H9 (cell line): ENCODE measurements around the gene REV1. TPM values are rescaled to one million over a fixed set of nuclear protein-coding genes. Genes with fewer than 3 reads are reported as not detected.

Experiments
- DNase-seq: peaks from one replicate; pipeline ENCODE4 v3.0.0-alpha.2; 2017
- H2AFZ ChIP-seq: one replicate; pipeline ENCODE4 v1.6.1; 2013; ENCODE audit warnings: mild to moderate bottlenecking, low read length, control low read depth, moderate library complexity
- H2AK5ac ChIP-seq: 2 replicates; pipeline ENCODE4 v1.6.1; 2013; ENCODE audit warnings: low read length, control low read depth, mixed read lengths; ENCODE audit not compliant: insufficient read length
- H2BK120ac ChIP-seq: one replicate; pipeline ENCODE4 v1.6.1; 2013; ENCODE audit warnings: low read depth, mild to moderate bottlenecking, low read length, control low read depth, inconsistent platforms; ENCODE audit not compliant: poor library complexity, severe bottlenecking
- H2BK12ac ChIP-seq: 2 replicates; pipeline ENCODE4 v1.6.1; 2013; ENCODE audit warnings: low read length, control low read depth, mixed read lengths, low read depth; ENCODE audit not compliant: insufficient read length
- H2BK15ac ChIP-seq: 2 replicates; pipeline ENCODE4 v1.6.1; 2013; ENCODE audit warnings: low read depth, low read length, control low read depth
- H2BK20ac ChIP-seq: one replicate; pipeline ENCODE4 v1.6.1; 2013; ENCODE audit warnings: low read depth, mild to moderate bottlenecking, low read length, control low read depth, inconsistent platforms; ENCODE audit not compliant: poor library complexity, severe bottlenecking
- H2BK5ac ChIP-seq: 2 replicates; pipeline ENCODE4 v1.6.1; 2013; ENCODE audit warnings: low read length, control low read depth, mixed read lengths; ENCODE audit not compliant: insufficient read length
- H3K14ac ChIP-seq: 2 replicates; pipeline ENCODE4 v1.6.1; 2013; ENCODE audit warnings: low read length, control low read depth; ENCODE audit not compliant: insufficient read depth
- H3K18ac ChIP-seq: 2 replicates; pipeline ENCODE4 v1.6.1; 2013; ENCODE audit warnings: low read depth, mild to moderate bottlenecking, mixed read lengths, low read length, control low read depth; ENCODE audit not compliant: insufficient read length
- H3K23ac ChIP-seq: 2 replicates; pipeline ENCODE4 v1.6.1; 2013; ENCODE audit warnings: low read length, control low read depth, mixed read lengths, low read depth; ENCODE audit not compliant: insufficient read length
- H3K23me2 ChIP-seq: 2 replicates; pipeline ENCODE4 v1.6.1; 2013; ENCODE audit warnings: low read depth, mild to moderate bottlenecking, mixed read lengths, low read length, control low read depth; ENCODE audit not compliant: insufficient read length, poor library complexity, severe bottlenecking
- H3K27ac ChIP-seq: 2 replicates; pipeline ENCODE4 v1.5.1; 2013; ENCODE audit warnings: low read length, control low read depth, mixed read lengths, low read depth; ENCODE audit not compliant: insufficient read length
- H3K27me3 ChIP-seq: 2 replicates; pipeline ENCODE4 v1.6.1; 2013; ENCODE audit warnings: low read length, control low read depth, inconsistent platforms; ENCODE audit not compliant: insufficient read depth
- H3K4ac ChIP-seq: 2 replicates; pipeline ENCODE4 v1.6.1; 2013; ENCODE audit warnings: low read depth, mild to moderate bottlenecking, control low read depth, inconsistent platforms, low read length, moderate library complexity
- H3K4me1 ChIP-seq: 2 replicates; pipeline ENCODE4 v1.6.1; 2013; ENCODE audit warnings: low read length, control low read depth, inconsistent platforms; ENCODE audit not compliant: insufficient read depth
- H3K4me2 ChIP-seq: 2 replicates; pipeline ENCODE4 v1.6.1; 2013; ENCODE audit warnings: low read length, control low read depth, mixed read lengths; ENCODE audit not compliant: insufficient read length, insufficient read depth
- H3K56ac ChIP-seq: 2 replicates; pipeline ENCODE4 v1.6.1; 2013; ENCODE audit warnings: low read depth, mild to moderate bottlenecking, mixed read lengths, low read length, control low read depth; ENCODE audit not compliant: insufficient read length
- H3K79me1 ChIP-seq: 2 replicates; pipeline ENCODE4 v1.6.1; 2013; ENCODE audit warnings: low read depth, mild to moderate bottlenecking, moderate library complexity, low read length, control low read depth, inconsistent platforms; ENCODE audit not compliant: insufficient read depth, poor library complexity, severe bottlenecking
- H3K79me2 ChIP-seq: 2 replicates; pipeline ENCODE4 v1.6.1; 2013; ENCODE audit warnings: low read length, control low read depth, inconsistent platforms; ENCODE audit not compliant: insufficient read depth
- H3K9ac ChIP-seq: 2 replicates; pipeline ENCODE4 v1.6.1; 2013; ENCODE audit warnings: low read length, control low read depth, mixed read lengths; ENCODE audit not compliant: insufficient read length; ENCODE audit errors: extremely low read depth
- H3K9me3 ChIP-seq: one replicate; pipeline ENCODE4 v1.6.1; 2013; ENCODE audit warnings: low read depth, low read length, inconsistent platforms; ENCODE audit not compliant: control insufficient read depth
- H3T11ph ChIP-seq: one replicate; pipeline ENCODE4 v1.6.1; 2013; ENCODE audit warnings: mild to moderate bottlenecking, low read length, control low read depth, inconsistent platforms
- H4K20me1 ChIP-seq: one replicate; pipeline ENCODE4 v1.6.1; 2013; ENCODE audit not compliant: control insufficient read depth, insufficient read length, insufficient read depth
- H4K5ac ChIP-seq: 2 replicates; pipeline ENCODE4 v1.6.1; 2013; ENCODE audit warnings: low read depth, mild to moderate bottlenecking, mixed read lengths, low read length, control low read depth; ENCODE audit not compliant: insufficient read length
- H4K8ac ChIP-seq: replicated peaks from 2 replicates; pipeline ENCODE4 v1.6.1; 2013; ENCODE audit warnings: low read length, control low read depth, mixed read lengths, low read depth; ENCODE audit not compliant: insufficient read length
- H4K91ac ChIP-seq: 2 replicates; pipeline ENCODE4 v1.6.1; 2013; ENCODE audit warnings: low read depth, mild to moderate bottlenecking, moderate library complexity, mixed read lengths, low read length, control low read depth; ENCODE audit not compliant: insufficient read length
- H3K27ac Mint-ChIP-seq, 3 experiments: 2 replicates in 2 of 3; 3 replicates in 1 of 3; pipeline ENCODE4 v1.8.0; 2020 to 2021; ENCODE audit warnings: mixed read lengths in 3 of 3, mild to moderate bottlenecking in 1 of 3, moderate library complexity in 1 of 3
- H3K27me3 Mint-ChIP-seq: 2 replicates; pipeline ENCODE4 v1.8.0; 2021; ENCODE audit warnings: low read depth, mild to moderate bottlenecking, moderate library complexity, mixed read lengths
- H3K36me3 Mint-ChIP-seq, 3 experiments: 2 replicates in 2 of 3; 3 replicates in 1 of 3; pipeline ENCODE4 v1.8.0; 2020 to 2021; ENCODE audit warnings: low read depth in 3 of 3, mixed read lengths in 3 of 3; ENCODE audit not compliant: insufficient read depth in 1 of 3
- H3K4me1 Mint-ChIP-seq, 2 experiments: 2 replicates each; pipeline ENCODE4 v1.8.0; 2020; ENCODE audit warnings: mixed read lengths in 2 of 2
- H3K4me3 Mint-ChIP-seq, 2 experiments: 2 replicates in 1 of 2; 3 replicates in 1 of 2; pipeline ENCODE4 v1.8.0; 2020 to 2021; ENCODE audit warnings: mild to moderate bottlenecking in 2 of 2, mixed read lengths in 2 of 2, moderate library complexity in 1 of 2
- H3K9me3 Mint-ChIP-seq, 2 experiments: 2 replicates in 1 of 2; 3 replicates in 1 of 2; pipeline ENCODE4 v1.8.0; 2020; ENCODE audit warnings: mild to moderate bottlenecking in 2 of 2, mixed read lengths in 2 of 2, moderate library complexity in 1 of 2
- CTCF ChIP-seq: fragments of 200-600 bp; sonication (generic); conservative IDR thresholded peaks from 3 replicates; pipeline ENCODE4 v1.8.0; 2021; ENCODE audit warnings: antibody characterized with exemption, mild to moderate bottlenecking
- WGBS: extraction: QIAGEN DNeasy Blood & Tissue Kit; methylation state at CpG from one replicate; pipeline ENCODE4 v1.1.7; 2013; ENCODE audit warnings: missing lambda C conversion rate, low lambda C conversion rate, mixed read lengths; ENCODE audit not compliant: insufficient read length; ENCODE audit errors: extremely low coverage; 5-methylcytosine and 5-hydroxymethylcytosine counted together
- total RNA-seq: library from RNA; stranded (reverse); gene quantifications from 2 replicates; pipeline ENCODE4 v1.2.1, GENCODE V29; 2021

Gene REV1
- total RNA-seq, 1 experiment from 2014 or later, result 41.6 TPM

- WGBS, result no CpG with 5 or more reads among the region's 4 CpGs
- Histone ChIP-seq H3K9ac (no peak overlapping the region), H3K79me2 (no peaks in the 10 kb centered on the region)
These were observed 79.5 kb downstream of the REV1 start for GRCh38 chr2:99410276-99410675.

More at GRCh38 chr2:99410276-99410675, 79.5 kb downstream of the REV1 start:
- no peak overlapping the region for H3K27ac ChIP-seq
- no peak overlapping the region for H2BK12ac ChIP-seq
- H3K4me2 ChIP-seq, result no peak overlapping the region
- no peak overlapping the region for H2BK5ac ChIP-seq
- no peak overlapping the region for H3K18ac ChIP-seq
- no peak overlapping the region for H3K4ac ChIP-seq
- H3T11ph ChIP-seq, result no peak overlapping the region
- no peaks in the 10 kb centered on the region for H3K27me3 ChIP-seq
- H4K91ac ChIP-seq, result no peak overlapping the region
- Mint-ChIP-seq H3K4me3 (no peak overlapping the region), H3K27ac (no peak overlapping the region), H3K27me3 (no peaks in the 10 kb centered on the region), H3K9me3 (no peaks in the 10 kb centered on the region), H3K36me3 (peaks cover 23 to 77% (median 63%) of the 10 kb centered on the region in 3 experiments), H3K4me1 (peaks cover 2% of the 10 kb centered on the region in 2 experiments; a peak in 2 of 4 replicates)
- H2BK20ac ChIP-seq, result no peak overlapping the region
- no peak overlapping the region for H2BK120ac ChIP-seq
- H3K23ac ChIP-seq, result no peak overlapping the region
- H3K14ac ChIP-seq, result no peak overlapping the region
- TF ChIP-seq CTCF, result no peak
- H3K23me2 ChIP-seq, result no peaks in the 10 kb centered on the region
- H3K9me3 ChIP-seq, result no peaks in the 10 kb centered on the region
- H2BK15ac ChIP-seq, result no peak overlapping the region
- no peak overlapping the region for H4K8ac ChIP-seq
- no peak overlapping the region for H3K56ac ChIP-seq
- no peak overlapping the region for H4K5ac ChIP-seq
- H3K4me1 ChIP-seq, result no peaks in the 10 kb centered on the region
- no peak for DNase-seq
- H2AK5ac ChIP-seq, result no peak overlapping the region
- no peaks in the 10 kb centered on the region for H4K20me1 ChIP-seq
- H2AFZ ChIP-seq, result no peak overlapping the region
- H3K79me1 ChIP-seq, result no peaks in the 10 kb centered on the region
